Neural crest cell (in vitro differentiated cells): Measurements from ENCODE around the gene RAD18. TPM values are rescaled to one million over a fixed set of nuclear protein-coding genes. Genes with fewer than 3 reads are reported as not detected.
A peak's percentile ranks its signal among the peaks of the same experiment; 100 is the strongest.

Experiments
- DNase-seq: peaks from one replicate; pipeline ENCODE4 v3.0.0; 2021; ENCODE audit warnings: low read depth, mixed read lengths, low spot score
- H3K27ac Mint-ChIP-seq: one replicate; pipeline ENCODE4 v1.8.0; 2021; ENCODE audit warnings: mild to moderate bottlenecking, mixed read lengths; ENCODE audit not compliant: unreplicated experiment
- H3K27me3 Mint-ChIP-seq: 2 replicates; pipeline ENCODE4 v1.8.0; 2021; ENCODE audit warnings: low read depth, mild to moderate bottlenecking, mixed read lengths
- H3K36me3 Mint-ChIP-seq: 2 replicates; pipeline ENCODE4 v1.8.0; 2021; ENCODE audit warnings: low read depth, mild to moderate bottlenecking, mixed read lengths
- H3K4me1 Mint-ChIP-seq: 2 replicates; pipeline ENCODE4 v1.8.0; 2021; ENCODE audit warnings: mixed read lengths
- H3K4me3 Mint-ChIP-seq: one replicate; pipeline ENCODE4 v1.8.0; 2021; ENCODE audit warnings: mild to moderate bottlenecking, mixed read lengths
- H3K9me3 Mint-ChIP-seq: 2 replicates; pipeline ENCODE4 v1.8.0; 2021; ENCODE audit warnings: mixed read lengths
- total RNA-seq: library from RNA; stranded (reverse); gene quantifications from 2 replicates; pipeline ENCODE4 v1.2.1, GENCODE V29; 2021
- TF ChIP-seq, protein P1 (sequence below): fragments of 200-600 bp; sonication (generic); conservative IDR thresholded peaks from 2 replicates; pipeline ENCODE4 v1.5.0; 2021; ENCODE audit warnings: antibody characterized with exemption, mild to moderate bottlenecking

Gene RAD18
- total RNA-seq, 1 donor from 2014 or later = 36.3 TPM

- Mint-ChIP-seq H3K9me3 (peaks cover 4% of the 10 kb centered on the region), H3K4me1 (peaks cover 10% of the 10 kb centered on the region), H3K36me3 (peaks cover 8% of the 10 kb centered on the region), H3K27ac (peak overlapping the region; percentile 60), H3K27me3 (no peaks in the 10 kb centered on the region), H3K4me3 (no peak overlapping the region)
- DNase-seq = no peak
- TF ChIP-seq, protein P1, sequence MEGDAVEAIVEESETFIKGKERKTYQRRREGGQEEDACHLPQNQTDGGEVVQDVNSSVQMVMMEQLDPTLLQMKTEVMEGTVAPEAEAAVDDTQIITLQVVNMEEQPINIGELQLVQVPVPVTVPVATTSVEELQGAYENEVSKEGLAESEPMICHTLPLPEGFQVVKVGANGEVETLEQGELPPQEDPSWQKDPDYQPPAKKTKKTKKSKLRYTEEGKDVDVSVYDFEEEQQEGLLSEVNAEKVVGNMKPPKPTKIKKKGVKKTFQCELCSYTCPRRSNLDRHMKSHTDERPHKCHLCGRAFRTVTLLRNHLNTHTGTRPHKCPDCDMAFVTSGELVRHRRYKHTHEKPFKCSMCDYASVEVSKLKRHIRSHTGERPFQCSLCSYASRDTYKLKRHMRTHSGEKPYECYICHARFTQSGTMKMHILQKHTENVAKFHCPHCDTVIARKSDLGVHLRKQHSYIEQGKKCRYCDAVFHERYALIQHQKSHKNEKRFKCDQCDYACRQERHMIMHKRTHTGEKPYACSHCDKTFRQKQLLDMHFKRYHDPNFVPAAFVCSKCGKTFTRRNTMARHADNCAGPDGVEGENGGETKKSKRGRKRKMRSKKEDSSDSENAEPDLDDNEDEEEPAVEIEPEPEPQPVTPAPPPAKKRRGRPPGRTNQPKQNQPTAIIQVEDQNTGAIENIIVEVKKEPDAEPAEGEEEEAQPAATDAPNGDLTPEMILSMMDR = no peak
Measured at GRCh38 chr3:8864402-8865350, 98.6 kb downstream of the RAD18 start.

DNA sequence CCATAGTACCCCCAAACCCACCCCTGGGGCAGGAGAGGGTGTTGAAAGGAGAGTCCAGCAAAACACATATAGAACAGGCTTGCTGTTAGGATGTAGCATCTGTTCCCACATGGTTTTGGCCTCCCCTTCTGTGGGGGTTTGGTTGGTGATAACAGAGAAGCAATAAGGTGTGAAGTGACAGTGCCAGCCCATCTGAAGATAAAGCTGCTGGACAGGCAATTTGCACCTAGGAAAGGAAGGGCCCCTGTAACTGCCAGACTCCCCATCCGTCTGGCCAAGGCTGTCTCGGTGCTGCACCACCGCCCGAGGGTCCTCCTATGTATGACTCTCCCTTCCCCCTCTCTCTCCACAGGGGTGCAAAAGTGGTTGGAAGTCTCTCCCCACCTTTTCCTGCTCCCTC lies 99.4 kb downstream of the RAD18 start:
- TF ChIP-seq, protein P1 = no peak
- Mint-ChIP-seq H3K36me3 (peaks cover 8% of the 10 kb centered on the region), H3K27ac (no peak overlapping the region), H3K9me3 (peaks cover 4% of the 10 kb centered on the region), H3K27me3 (no peaks in the 10 kb centered on the region), H3K4me3 (no peak overlapping the region), H3K4me1 (peaks cover 2% of the 10 kb centered on the region)
- DNase-seq = no peak

GRCh38 chr3:8857720-8858367 lies 105.4 kb downstream of the RAD18 start:
- no peak for DNase-seq
- H3K27me3 Mint-ChIP-seq = no peaks in the 10 kb centered on the region
- no peaks in the 10 kb centered on the region for H3K9me3 Mint-ChIP-seq
- peaks cover 8% of the 10 kb centered on the region for H3K36me3 Mint-ChIP-seq
- TF ChIP-seq, protein P1 = no peak
- no peak overlapping the region for H3K4me3 Mint-ChIP-seq
- no peaks in the 10 kb centered on the region for H3K4me1 Mint-ChIP-seq
- H3K27ac Mint-ChIP-seq = no peak overlapping the region

DNA sequence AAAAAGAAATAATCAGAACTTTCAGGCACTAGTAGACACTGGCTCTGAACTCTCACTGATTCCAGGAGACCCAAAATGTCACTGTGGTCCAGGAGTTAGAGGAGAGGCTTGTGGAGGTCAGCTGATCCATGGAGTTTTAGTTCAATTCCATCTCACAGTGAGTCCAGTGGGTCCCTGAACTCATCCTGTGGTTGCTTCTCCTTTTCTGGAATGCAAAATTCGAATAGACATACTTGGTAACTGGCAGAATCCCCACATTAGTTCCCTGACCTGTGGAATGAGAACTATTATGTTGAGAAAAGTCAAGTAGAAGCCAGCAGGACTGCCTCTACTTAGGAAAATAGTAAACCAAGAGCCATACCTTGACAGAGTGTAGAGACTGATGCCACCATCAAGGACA lies 106.6 kb downstream of the RAD18 start:
- Mint-ChIP-seq H3K9me3 (no peaks in the 10 kb centered on the region), H3K27me3 (no peaks in the 10 kb centered on the region)

DNA sequence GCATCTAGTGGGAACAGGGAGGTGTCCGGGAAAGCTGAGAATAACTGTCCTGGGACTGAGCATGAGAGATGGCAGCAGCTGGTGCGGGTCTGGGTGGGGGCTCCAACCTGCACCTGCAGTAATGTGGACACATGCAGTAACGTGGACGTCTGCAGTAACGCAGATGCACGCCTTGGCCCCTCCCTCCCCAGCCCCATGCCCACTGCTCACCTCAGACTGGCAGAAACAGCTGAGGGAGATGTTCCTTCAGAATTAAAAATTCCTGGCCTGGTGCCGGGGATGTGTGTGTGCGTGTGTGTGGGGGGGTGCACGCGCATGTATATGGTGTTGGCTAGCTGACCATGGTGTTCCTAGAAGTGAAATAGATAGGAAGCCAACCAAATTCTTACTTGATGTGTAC lies 107.2 kb downstream of the RAD18 start:
- no peaks in the 10 kb centered on the region for H3K4me1 Mint-ChIP-seq
- TF ChIP-seq, protein P1 = no peak
- H3K27ac Mint-ChIP-seq = no peak overlapping the region
- peaks cover 5% of the 10 kb centered on the region for H3K36me3 Mint-ChIP-seq
- H3K27me3 Mint-ChIP-seq = no peaks in the 10 kb centered on the region
- H3K4me3 Mint-ChIP-seq = no peak overlapping the region
- no peak for DNase-seq
- no peaks in the 10 kb centered on the region for H3K9me3 Mint-ChIP-seq

More for the DNA sequence above, 106.6 kb downstream of the RAD18 start:
- no peak for DNase-seq
- peaks cover 6% of the 10 kb centered on the region for H3K36me3 Mint-ChIP-seq
- no peak overlapping the region for H3K4me3 Mint-ChIP-seq
- TF ChIP-seq, protein P1 = no peak
- H3K27ac Mint-ChIP-seq = no peak overlapping the region
- no peaks in the 10 kb centered on the region for H3K4me1 Mint-ChIP-seq
